Activated T-cell treated with anti-CD3 and anti-CD28 coated beads, Interleukin-2, amount 50 U/mL, for 72 hours (primary cell): ENCODE measurements around the gene THSD7A. TPM values are rescaled to one million over a fixed set of nuclear protein-coding genes. Genes with fewer than 3 reads are reported as not detected.
A peak's percentile ranks its signal among the peaks of the same experiment; 100 is the strongest.

ENCODE experiments used
- ATAC-seq, 2 donors: fragments of 150-1000 bp; cut with Tn5 transposase; replicated peaks in 1 of 2; 2 replicates each; pipeline ENCODE4 v1.10.0; 2021; ENCODE audit warnings: moderate library complexity in 2 of 2, mild to moderate bottlenecking in 1 of 2
- DNase-seq, 2 donors: peaks; one replicate each; pipeline ENCODE4 v3.0.0; 2021 to 2022; ENCODE audit warnings: mixed read lengths in 1 of 2
- H3K27ac Mint-ChIP-seq: one replicate; pipeline ENCODE4 v1.8.0; 2022; ENCODE audit warnings: mild to moderate bottlenecking, moderate library complexity, mixed read lengths
- H3K27me3 Mint-ChIP-seq: one replicate; pipeline ENCODE4 v1.8.0; 2022; ENCODE audit warnings: low read depth, mixed read lengths
- H3K36me3 Mint-ChIP-seq, 2 donors: one replicate each; pipeline ENCODE4 v1.8.0; 2022; ENCODE audit warnings: mixed read lengths in 2 of 2, mild to moderate bottlenecking in 1 of 2; ENCODE audit not compliant: insufficient read depth in 2 of 2
- H3K4me1 Mint-ChIP-seq: one replicate; pipeline ENCODE4 v1.8.0; 2022; ENCODE audit warnings: low read depth, mixed read lengths
- H3K4me3 Mint-ChIP-seq, 2 donors: one replicate each; pipeline ENCODE4 v1.8.0; 2022; ENCODE audit warnings: mild to moderate bottlenecking in 2 of 2, mixed read lengths in 2 of 2, moderate library complexity in 2 of 2
- H3K9me3 Mint-ChIP-seq, 2 donors: one replicate each; pipeline ENCODE4 v1.8.0; 2022; ENCODE audit warnings: mixed read lengths in 2 of 2
- total RNA-seq, 2 donors: library from RNA; stranded (reverse); gene quantifications; one replicate each; pipeline ENCODE4 v1.2.3, GENCODE V29; 2022

THSD7A gene
- total RNA-seq, 2 donors from 2014 or later, result not detected

DNA sequence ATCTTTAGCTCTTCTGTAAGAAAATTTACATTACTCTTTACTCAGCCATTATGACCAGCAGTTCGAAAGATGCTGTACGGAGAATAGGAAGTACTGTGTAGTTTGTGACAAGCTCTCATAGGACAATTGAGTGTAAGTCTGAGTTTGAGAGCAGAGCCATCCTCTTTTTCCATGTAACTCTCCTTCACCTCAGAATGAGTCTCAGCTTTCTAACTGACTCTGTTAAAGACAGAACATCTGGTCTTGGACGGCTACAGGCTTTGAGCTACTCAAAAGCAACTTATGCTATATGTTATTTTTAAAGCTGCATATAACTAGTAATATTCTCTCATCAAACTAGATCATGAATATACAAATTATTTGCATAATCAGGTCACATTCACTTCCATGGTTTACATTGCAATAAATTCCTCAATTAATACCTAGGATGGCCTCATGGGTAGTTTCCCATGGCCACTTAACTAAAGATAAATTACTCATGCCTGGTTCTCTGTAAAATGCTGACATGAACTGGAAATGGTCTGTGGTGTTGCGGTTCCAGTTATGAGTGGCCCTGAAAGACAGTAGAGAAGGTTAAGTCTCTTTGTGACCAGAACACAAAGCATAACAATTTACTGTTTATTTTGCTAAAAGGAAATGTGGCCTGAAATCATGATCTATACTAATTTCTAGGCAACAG lies 499.7 kb downstream of the THSD7A start:
- Mint-ChIP-seq H3K27me3 (no peaks in the 10 kb centered on the region), H3K4me3 (peak overlapping the region in 1 of 2 donors; percentile 31), H3K36me3 (no peaks in the 10 kb centered on the region), H3K9me3 (no peaks in the 10 kb centered on the region), H3K27ac (peak overlapping the region; percentile 18), H3K4me1 (no peaks in the 10 kb centered on the region)
- DNase-seq (peak; percentile 29 to 51), ATAC-seq (peak; percentile 79 to 82)

- ATAC-seq (no peak), DNase-seq (no peak)
- H3K27me3 Mint-ChIP-seq, result no peaks in the 10 kb centered on the region
- H3K36me3 Mint-ChIP-seq, result no peaks in the 10 kb centered on the region
- peak overlapping the region in 1 of 2 donors; percentile 6 for H3K4me3 Mint-ChIP-seq
- no peaks in the 10 kb centered on the region for H3K9me3 Mint-ChIP-seq
- H3K27ac Mint-ChIP-seq, result no peak overlapping the region
- no peaks in the 10 kb centered on the region for H3K4me1 Mint-ChIP-seq
Observed at GRCh38 chr7:11331128-11332102, 500.6 kb downstream of the THSD7A start.

- no peak overlapping the region for H3K27ac Mint-ChIP-seq
- no peaks in the 10 kb centered on the region for H3K9me3 Mint-ChIP-seq
- no peak overlapping the region for H3K4me3 Mint-ChIP-seq
- no peaks in the 10 kb centered on the region for H3K4me1 Mint-ChIP-seq
- no peak for ATAC-seq
- no peaks in the 10 kb centered on the region for H3K27me3 Mint-ChIP-seq
- DNase-seq, result no peak
- no peaks in the 10 kb centered on the region for H3K36me3 Mint-ChIP-seq
Observed at GRCh38 chr7:11330717-11331116, 501.3 kb downstream of the THSD7A start.

DNA sequence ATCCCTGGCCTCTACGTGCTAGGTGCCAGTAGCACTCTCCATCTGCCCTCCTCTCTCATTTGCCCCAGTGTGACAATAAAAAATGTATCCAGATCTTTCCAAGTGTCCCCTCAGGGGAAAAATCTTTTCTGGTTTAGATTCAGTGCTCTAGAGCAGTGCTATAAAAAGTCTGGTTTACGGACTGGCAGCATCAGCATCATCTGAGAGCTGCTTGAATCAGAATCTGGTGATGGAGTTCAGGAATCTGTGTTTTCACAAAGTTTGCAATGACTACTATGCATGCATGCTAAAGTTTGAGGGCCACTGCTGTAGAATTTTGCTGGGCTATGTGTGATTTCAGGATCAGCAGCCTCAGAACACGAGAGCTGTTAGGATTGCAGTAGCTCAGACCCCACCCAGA lies 501.8 kb downstream of the THSD7A start:
- no peaks in the 10 kb centered on the region for H3K4me1 Mint-ChIP-seq
- no peaks in the 10 kb centered on the region for H3K27me3 Mint-ChIP-seq
- no peaks in the 10 kb centered on the region for H3K36me3 Mint-ChIP-seq
- DNase-seq (no peak), ATAC-seq (no peak)
- no peak overlapping the region for H3K4me3 Mint-ChIP-seq
- no peak overlapping the region for H3K27ac Mint-ChIP-seq
- no peaks in the 10 kb centered on the region for H3K9me3 Mint-ChIP-seq

DNA sequence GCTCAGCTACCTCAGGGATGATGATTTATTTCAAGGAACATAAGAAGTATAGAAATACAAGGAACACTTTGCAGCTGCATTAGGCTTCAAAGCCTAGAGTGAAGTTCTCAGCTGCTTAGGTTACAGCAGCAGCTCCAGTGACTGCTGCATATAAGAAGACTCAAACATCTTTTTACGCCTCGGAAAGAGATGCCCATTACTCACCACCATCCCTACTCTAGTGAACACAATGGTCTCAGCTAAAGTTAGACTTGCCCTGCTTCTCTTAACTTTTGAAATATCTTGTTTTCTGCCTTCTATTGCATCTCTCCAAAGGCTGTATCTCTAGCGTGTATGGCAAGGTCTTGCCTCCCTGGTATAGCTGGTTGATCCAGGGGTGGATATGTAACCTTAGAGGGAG lies 502.4 kb downstream of the THSD7A start:
- no peak overlapping the region for H3K27ac Mint-ChIP-seq
- DNase-seq (no peak), ATAC-seq (no peak)
- H3K9me3 Mint-ChIP-seq, result no peaks in the 10 kb centered on the region
- no peak overlapping the region for H3K4me3 Mint-ChIP-seq
- no peaks in the 10 kb centered on the region for H3K36me3 Mint-ChIP-seq
- H3K27me3 Mint-ChIP-seq, result no peaks in the 10 kb centered on the region
- no peaks in the 10 kb centered on the region for H3K4me1 Mint-ChIP-seq

GRCh38 chr7:11328309-11328708 lies 503.7 kb downstream of the THSD7A start:
- Mint-ChIP-seq H3K9me3 (no peaks in the 10 kb centered on the region), H3K4me1 (no peaks in the 10 kb centered on the region), H3K27me3 (no peaks in the 10 kb centered on the region), H3K27ac (no peak overlapping the region), H3K36me3 (no peaks in the 10 kb centered on the region), H3K4me3 (no peak overlapping the region)
- ATAC-seq, result no peak
- no peak for DNase-seq

DNA sequence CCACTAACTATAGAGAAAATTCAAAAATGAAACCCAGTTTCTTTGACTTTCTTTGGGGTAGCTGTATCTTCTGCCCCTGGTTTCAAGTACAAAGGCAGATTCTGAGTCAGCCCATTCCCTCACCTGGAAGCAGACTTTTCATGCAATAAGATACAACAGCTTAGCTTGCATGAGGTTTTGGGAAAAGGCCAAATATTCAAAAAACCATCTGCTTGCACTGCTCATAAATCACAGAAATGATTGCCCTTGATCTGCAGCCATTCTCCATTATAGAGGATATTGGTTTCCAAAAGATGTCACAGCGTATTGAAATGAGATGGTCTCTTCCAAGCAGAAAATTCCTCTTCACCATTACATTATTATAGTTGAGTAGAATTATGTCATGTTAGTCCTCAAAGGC lies 504.4 kb downstream of the THSD7A start:
- ATAC-seq (no peak), DNase-seq (no peak)
- Mint-ChIP-seq H3K27me3 (no peaks in the 10 kb centered on the region), H3K4me3 (no peak overlapping the region), H3K36me3 (no peaks in the 10 kb centered on the region), H3K4me1 (no peaks in the 10 kb centered on the region), H3K27ac (no peak overlapping the region), H3K9me3 (no peaks in the 10 kb centered on the region)
